HCT116 (cell line): ENCODE data around the gene MTA3. TPM values are rescaled to one million over a fixed set of nuclear protein-coding genes. Genes with fewer than 3 reads are reported as not detected.

Source experiments
- ATAC-seq: fragments of 200-7000 bp; cut with Tn5 transposase; 2 replicates; pipeline ENCODE4 v1.9.1; 2020; ENCODE audit warnings: mild to moderate bottlenecking, moderate library complexity
- BruUV-seq: library from RNA; stranded (reverse); fragments of 400-500 nt; replicated peaks from 2 replicates; lab custom pipeline; 2021; lab: Mats Ljungman, UMichigan
- CTCF ChIA-PET: fragments of 300-600 bp; sonication (Branson Sonifier 250); formaldehyde crosslinking; loops from one replicate; lab custom pipeline; 2021; ENCODE audit warnings: antibody characterized with exemption; lab: Charles Lee
- POLR2A ChIA-PET: fragments of 300-600, 350-600 bp; sonication (Branson Sonifier 250); formaldehyde crosslinking; loops from one replicate; lab custom pipeline; 2021; ENCODE audit warnings: antibody characterized with exemption; lab: Charles Lee
- RAD21 ChIA-PET, 2 experiments: fragments of 300-600 bp; sonication (Branson Sonifier 250); formaldehyde crosslinking; loops; one replicate each; lab custom pipeline; 2023; ENCODE audit warnings: low total read pairs in 2 of 2; ENCODE audit not compliant: uncharacterized antibody in 2 of 2, unreplicated experiment in 2 of 2, low non-redundant PET in 1 of 2; lab: Charles Lee
- DNase-seq: peaks from one replicate; pipeline ENCODE4 v3.0.0-alpha.2; 2010; ENCODE audit warnings: low read depth, low spot score
- H2AFZ ChIP-seq: fragments of 200-600 bp; shearing (Covaris generic), sonication (generic); 2 replicates; pipeline ENCODE4 v1.6.1; 2017; ENCODE audit warnings: low read depth, mixed run types, mixed read lengths, antibody characterized with exemption, low read length; ENCODE audit not compliant: poor library complexity, severe bottlenecking
- H3K27ac ChIP-seq: 2 replicates; pipeline ENCODE4 v1.5.1; 2012; ENCODE audit warnings: low read depth, low read length
- H3K27me3 ChIP-seq: fragments of 200-600 bp; sonication (generic); 2 replicates; pipeline ENCODE4 v1.6.1; 2016; ENCODE audit warnings: mixed run types, low read length, mixed read lengths; ENCODE audit not compliant: insufficient read depth
- H3K36me3 ChIP-seq, 2 experiments: fragments of 200-500 bp in 1 of 2; fragments of 200-600 bp in 1 of 2; sonication (Bioruptor generic) in 1 of 2; sonication (generic) in 1 of 2; 2 replicates each; pipeline versions ENCODE4 v1.5.1 to v1.6.1; 2014 to 2016; ENCODE audit warnings: low read length in 2 of 2, inconsistent platforms in 1 of 2, mixed read lengths in 1 of 2, mixed run types in 1 of 2; ENCODE audit not compliant: insufficient read depth in 2 of 2, control insufficient read depth in 1 of 2
- H3K4me1 ChIP-seq, 2 experiments: fragments of 200-600 bp in 1 of 2; sonication (generic) in 1 of 2; 2 replicates each; pipeline versions ENCODE4 v1.5.1 to v1.6.1; 2012 to 2017; ENCODE audit warnings: low read length in 2 of 2, inconsistent platforms in 1 of 2, mild to moderate bottlenecking in 1 of 2, mixed read lengths in 1 of 2, mixed run types in 1 of 2, moderate library complexity in 1 of 2; ENCODE audit not compliant: insufficient read depth in 2 of 2, control insufficient read depth in 1 of 2
- H3K4me2 ChIP-seq: fragments of 200-600 bp; sonication (generic); 2 replicates; pipeline ENCODE4 v1.6.1; 2017; ENCODE audit warnings: mixed run types, low read length, mixed read lengths
- H3K4me3 ChIP-seq, 2 experiments: fragments of 200-600 bp in 1 of 2; sonication (generic) in 1 of 2; replicated peaks in 1 of 2; 2 replicates each; pipeline ENCODE4 v1.5.1; 2011 to 2016; ENCODE audit warnings: low read length in 2 of 2, control low read depth in 1 of 2, low read depth in 1 of 2, mild to moderate bottlenecking in 1 of 2, mixed read lengths in 1 of 2, mixed run types in 1 of 2
- H3K79me2 ChIP-seq: fragments of 200-600 bp; sonication (generic); 2 replicates; pipeline ENCODE4 v1.6.1; 2017; ENCODE audit warnings: mild to moderate bottlenecking, mixed run types, low read length, moderate library complexity, mixed read lengths; ENCODE audit not compliant: insufficient read depth
- H3K9ac ChIP-seq: fragments of 200-600 bp; sonication (generic); 2 replicates; pipeline ENCODE4 v1.6.1; 2016; ENCODE audit warnings: low read length, mixed read lengths
- H3K9me2 ChIP-seq: fragments of 200-600 bp; sonication (generic), shearing (Covaris generic); 2 replicates; pipeline ENCODE4 v1.6.1; 2017; ENCODE audit warnings: mixed run types, mild to moderate bottlenecking, moderate library complexity; ENCODE audit not compliant: insufficient read depth
- H3K9me3 ChIP-seq, 2 experiments: fragments of 200-500 bp in 1 of 2; fragments of 200-600 bp in 1 of 2; sonication (Bioruptor generic) in 1 of 2; sonication (generic) in 1 of 2; 2 replicates each; pipeline ENCODE4 v1.6.1; 2014 to 2017; ENCODE audit warnings: low read length in 2 of 2, mixed read lengths in 2 of 2, inconsistent platforms in 1 of 2, low read depth in 1 of 2, mild to moderate bottlenecking in 1 of 2, mixed run types in 1 of 2, moderate library complexity in 1 of 2; ENCODE audit not compliant: control insufficient read depth in 1 of 2, insufficient read depth in 1 of 2
- H4K20me1 ChIP-seq: fragments of 200-600 bp; sonication (generic), shearing (Covaris generic); 2 replicates; pipeline ENCODE4 v1.6.1; 2017; ENCODE audit warnings: mixed run types, mild to moderate bottlenecking, moderate library complexity; ENCODE audit not compliant: insufficient read depth
- CBX3 ChIP-seq: IDR thresholded peaks from 2 replicates; pipeline ENCODE4 v1.6.1; 2012; ENCODE audit warnings: low read depth
- ELF1 ChIP-seq: IDR thresholded peaks from 2 replicates; pipeline ENCODE4 v1.6.1; 2012; ENCODE audit warnings: low read depth, borderline replicate concordance
- EZH2phosphoT487 ChIP-seq: fragments of 200-600 bp; IDR thresholded peaks from 2 replicates; pipeline ENCODE4 v1.6.1; 2018; ENCODE audit warnings: antibody characterized with exemption, borderline replicate concordance
- SIN3A ChIP-seq: IDR thresholded peaks from 2 replicates; pipeline ENCODE4 v1.6.1; 2012; ENCODE audit warnings: low read depth
- SRF ChIP-seq: IDR thresholded peaks from 2 replicates; pipeline ENCODE4 v1.6.1; 2012; ENCODE audit warnings: low read depth
- ZFX ChIP-seq: fragments of 450-650 bp; IDR thresholded peaks from 2 replicates; pipeline ENCODE4 v1.6.1; 2017
- intact Hi-C: fragments of 100-400 bp; cut with micrococcal nuclease; formaldehyde crosslinking; loops from 2 replicates; pipeline ENCODE4 v1.10.0; 2022
- total RNA-seq: library from RNA; stranded (reverse); gene quantifications from one replicate; pipeline ENCODE4 v1.2.1, GENCODE V29; 2021; ENCODE audit not compliant: unreplicated experiment
- TF ChIP-seq, protein P1 (sequence below): IDR thresholded peaks from 2 replicates; pipeline ENCODE4 v1.6.1; 2012
- TF ChIP-seq, protein P2 (sequence below), 3 experiments: fragments of 200-600 bp in 1 of 3; sonication (generic) in 1 of 3; IDR thresholded peaks in 2 of 3; conservative IDR thresholded peaks in 1 of 3; 2 replicates each; pipeline ENCODE4 v1.5.1; 2012 to 2017; ENCODE audit warnings: low read depth in 2 of 3, low read length in 2 of 3, antibody characterized with exemption in 1 of 3, borderline replicate concordance in 1 of 3, control low read depth in 1 of 3, mild to moderate bottlenecking in 1 of 3, mixed read lengths in 1 of 3, mixed run types in 1 of 3, moderate library complexity in 1 of 3; ENCODE audit not compliant: insufficient read depth in 1 of 3

Gene MTA3
- total RNA-seq, 1 experiment from 2014 or later: 46.3 TPM

DNA sequence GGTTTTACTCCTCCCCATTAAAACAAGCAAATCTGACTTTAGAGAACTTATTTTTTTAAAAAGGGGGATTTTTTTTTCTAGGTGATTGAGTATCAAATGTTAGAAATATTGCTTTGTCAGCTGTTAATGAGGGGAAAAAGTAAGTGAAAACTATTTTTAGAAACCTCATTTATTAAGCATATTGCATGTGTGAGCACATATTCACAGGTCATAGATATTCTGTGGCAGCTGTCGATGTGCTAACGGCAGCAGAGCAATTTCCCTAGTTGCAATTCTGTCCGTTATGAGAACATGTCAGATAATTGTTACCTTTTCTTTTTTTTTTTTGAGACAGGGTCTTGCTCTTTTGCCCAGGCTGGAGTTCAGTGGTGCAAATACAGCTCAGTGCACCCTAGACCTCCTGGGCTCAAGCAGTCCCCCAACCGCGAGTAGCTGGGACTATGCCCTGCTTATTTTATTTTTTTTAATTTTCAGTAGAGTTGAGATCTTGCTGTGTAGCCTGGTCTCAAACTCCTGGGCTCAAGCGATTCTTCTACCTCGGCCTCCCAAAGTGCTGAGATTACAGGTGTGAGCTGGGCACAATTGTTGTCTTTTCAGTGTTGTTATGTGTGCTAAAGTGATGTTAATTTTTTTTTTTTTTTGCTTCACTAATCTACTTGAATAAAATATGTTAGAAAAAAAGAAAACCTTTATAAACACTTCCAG, 69.8 kb downstream of the MTA3 start:
- Histone ChIP-seq H3K27me3 (no peaks in the 10 kb centered on the region), H3K27ac (no peak overlapping the region), H3K4me1 (no peaks in the 10 kb centered on the region), H3K4me3 (no peak overlapping the region), H3K79me2 (no peaks in the 10 kb centered on the region), H3K4me2 (no peak overlapping the region), H4K20me1 (no peaks in the 10 kb centered on the region), H3K9me2 (no peaks in the 10 kb centered on the region), H3K9ac (no peak overlapping the region), H3K9me3 (no peaks in the 10 kb centered on the region), H2AFZ (no peak overlapping the region), H3K36me3 (no peaks in the 10 kb centered on the region)
- no peak for TF ChIP-seq SRF
- no peak for TF ChIP-seq CBX3
- no peak for TF ChIP-seq EZH2phosphoT487
- TF ChIP-seq, protein P1, sequence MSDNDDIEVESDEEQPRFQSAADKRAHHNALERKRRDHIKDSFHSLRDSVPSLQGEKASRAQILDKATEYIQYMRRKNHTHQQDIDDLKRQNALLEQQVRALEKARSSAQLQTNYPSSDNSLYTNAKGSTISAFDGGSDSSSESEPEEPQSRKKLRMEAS: no peak
- no peak for TF ChIP-seq ELF1
- TF ChIP-seq SIN3A: no peak
- ChIA-PET POLR2A (no interaction called here), CTCF (no interaction called here), RAD21 (interaction anchor here in 1 of 2 experiments (0.7 kb wide), 2 partner anchors 26 to 201 kb away, joined by 3 to 5 read pairs; no protein-coding TSS in a partner anchor)
- ATAC-seq (no peak), DNase-seq (no peak)
- intact Hi-C loops: no loop called here
- BruUV-seq: no TSS peak

DNA sequence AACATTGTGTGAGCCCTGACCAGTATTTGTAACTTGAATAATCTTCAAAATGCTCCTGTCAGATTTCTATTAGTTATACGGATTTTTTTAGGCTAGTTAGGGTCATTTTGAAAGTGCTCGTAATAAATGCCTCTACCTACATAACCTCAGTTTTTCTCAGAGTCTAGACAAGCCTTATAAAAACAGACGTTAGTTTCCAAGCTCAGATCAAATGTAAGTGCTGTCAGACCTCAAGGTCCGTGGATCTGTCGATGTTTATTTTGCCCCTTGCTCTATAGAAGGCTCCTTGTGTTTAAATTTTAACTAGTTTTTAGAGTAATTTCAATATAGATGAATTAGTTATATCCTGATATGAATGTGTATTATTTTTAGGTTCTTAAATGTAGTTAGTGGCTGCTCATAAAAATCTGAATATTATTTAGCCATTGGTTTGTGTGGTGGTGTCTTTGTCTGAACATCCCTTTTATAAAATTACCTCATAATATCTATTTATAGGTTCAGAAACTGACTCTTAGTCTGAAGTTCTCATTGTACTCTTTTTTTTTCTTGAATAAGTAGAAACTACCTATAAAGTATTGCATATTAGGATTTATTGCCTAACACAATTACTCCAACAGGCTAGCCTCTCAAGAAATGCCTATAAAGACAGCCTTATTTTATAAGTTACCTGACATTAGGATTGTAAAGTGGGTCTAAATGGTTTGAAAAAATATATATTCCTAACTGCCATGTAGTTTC, 71.1 kb downstream of the MTA3 start:
- no peaks in the 10 kb centered on the region for H4K20me1 ChIP-seq
- no peaks in the 10 kb centered on the region for H3K27me3 ChIP-seq
- ATAC-seq (no peak), DNase-seq (no peak)
- H3K4me2 ChIP-seq: no peak overlapping the region
- POLR2A ChIA-PET: no interaction called here
- H3K9me2 ChIP-seq: no peaks in the 10 kb centered on the region
- RAD21 ChIA-PET: no interaction called here
- H3K4me3 ChIP-seq: no peak overlapping the region
- intact Hi-C loops: no loop called here
- no peaks in the 10 kb centered on the region for H3K79me2 ChIP-seq
- H3K4me1 ChIP-seq: no peaks in the 10 kb centered on the region
- H2AFZ ChIP-seq: no peak overlapping the region
- no peaks in the 10 kb centered on the region for H3K36me3 ChIP-seq
- no peak overlapping the region for H3K27ac ChIP-seq
- no peaks in the 10 kb centered on the region for H3K9me3 ChIP-seq
- H3K9ac ChIP-seq: no peak overlapping the region
- CTCF ChIA-PET: no interaction called here
- TF ChIP-seq, protein P2, sequence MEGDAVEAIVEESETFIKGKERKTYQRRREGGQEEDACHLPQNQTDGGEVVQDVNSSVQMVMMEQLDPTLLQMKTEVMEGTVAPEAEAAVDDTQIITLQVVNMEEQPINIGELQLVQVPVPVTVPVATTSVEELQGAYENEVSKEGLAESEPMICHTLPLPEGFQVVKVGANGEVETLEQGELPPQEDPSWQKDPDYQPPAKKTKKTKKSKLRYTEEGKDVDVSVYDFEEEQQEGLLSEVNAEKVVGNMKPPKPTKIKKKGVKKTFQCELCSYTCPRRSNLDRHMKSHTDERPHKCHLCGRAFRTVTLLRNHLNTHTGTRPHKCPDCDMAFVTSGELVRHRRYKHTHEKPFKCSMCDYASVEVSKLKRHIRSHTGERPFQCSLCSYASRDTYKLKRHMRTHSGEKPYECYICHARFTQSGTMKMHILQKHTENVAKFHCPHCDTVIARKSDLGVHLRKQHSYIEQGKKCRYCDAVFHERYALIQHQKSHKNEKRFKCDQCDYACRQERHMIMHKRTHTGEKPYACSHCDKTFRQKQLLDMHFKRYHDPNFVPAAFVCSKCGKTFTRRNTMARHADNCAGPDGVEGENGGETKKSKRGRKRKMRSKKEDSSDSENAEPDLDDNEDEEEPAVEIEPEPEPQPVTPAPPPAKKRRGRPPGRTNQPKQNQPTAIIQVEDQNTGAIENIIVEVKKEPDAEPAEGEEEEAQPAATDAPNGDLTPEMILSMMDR (IDR thresholded peaks at IDR 0.05 in 2 of 3, conservative IDR thresholded peaks at IDR 0.05 in 1 of 3; ENCODE audit: borderline replicate concordance in 1 of 3, insufficient read depth in 1 of 3, low read depth in 2 of 3, low read length in 2 of 3): no peak
- TF ChIP-seq ZFX: no peak
- no TSS peak for BruUV-seq
